IPS DF 6.9 (cell line): ENCODE results near the gene CLEC11A.

Experiments
- DNase-seq: peaks from one replicate; pipeline ENCODE4 v3.0.0-alpha.2; 2013; ENCODE audit warnings: low read depth, low spot score
- H3K27ac ChIP-seq: one replicate; pipeline ENCODE4 v1.5.1; 2013; ENCODE audit warnings: low read length, control low read depth
- H3K27me3 ChIP-seq: 2 replicates; pipeline ENCODE4 v1.6.1; 2013; ENCODE audit warnings: mild to moderate bottlenecking, low read length; ENCODE audit not compliant: control insufficient read depth, insufficient read depth
- H3K36me3 ChIP-seq: 2 replicates; pipeline ENCODE4 v1.6.1; 2013; ENCODE audit warnings: low read length; ENCODE audit not compliant: control insufficient read depth, insufficient read depth
- H3K4me1 ChIP-seq: 2 replicates; pipeline ENCODE4 v1.6.1; 2013; ENCODE audit warnings: low read length; ENCODE audit not compliant: control insufficient read depth, insufficient read depth
- H3K4me3 ChIP-seq: 2 replicates; pipeline ENCODE4 v1.5.1; 2013; ENCODE audit warnings: mild to moderate bottlenecking, low read length
- H3K9me3 ChIP-seq: 2 replicates; pipeline ENCODE4 v1.6.1; 2013; ENCODE audit warnings: low read length, inconsistent platforms; ENCODE audit not compliant: control insufficient read depth, insufficient read depth
- WGBS: extraction: QIAGEN DNeasy Blood & Tissue Kit; methylation state at CpG from one replicate; pipeline ENCODE4 v1.1.7; 2013; ENCODE audit warnings: mixed read lengths, missing lambda C conversion rate; ENCODE audit not compliant: insufficient read length, insufficient coverage; 5-methylcytosine and 5-hydroxymethylcytosine counted together

CLEC11A gene

GRCh38 chr19:50706387-50706786, 16.8 kb upstream of the CLEC11A start:
- no peaks in the 10 kb centered on the region for H3K4me1 ChIP-seq
- H3K27ac ChIP-seq = no peak overlapping the region
- H3K27me3 ChIP-seq = no peaks in the 10 kb centered on the region
- peaks cover 39% of the 10 kb centered on the region for H3K9me3 ChIP-seq
- H3K36me3 ChIP-seq = no peaks in the 10 kb centered on the region
- no CpG with 5 or more reads among the region's 5 CpGs for WGBS
- H3K4me3 ChIP-seq = no peak overlapping the region
- DNase-seq = no peak

GRCh38 chr19:50708179-50708879, 14.8 kb upstream of the CLEC11A start:
- DNase-seq = no peak
- H3K27me3 ChIP-seq = no peaks in the 10 kb centered on the region
- H3K27ac ChIP-seq = no peak overlapping the region
- H3K4me1 ChIP-seq = no peaks in the 10 kb centered on the region
- H3K4me3 ChIP-seq = no peak overlapping the region
- peaks cover 35% of the 10 kb centered on the region for H3K9me3 ChIP-seq
- no CpG with 5 or more reads among the region's 12 CpGs for WGBS
- no peaks in the 10 kb centered on the region for H3K36me3 ChIP-seq

GRCh38 chr19:50710094-50710493, 13.1 kb upstream of the CLEC11A start:
- DNase-seq = no peak
- Histone ChIP-seq H3K36me3 (no peaks in the 10 kb centered on the region), H3K9me3 (peaks cover 35% of the 10 kb centered on the region), H3K27ac (no peak overlapping the region), H3K4me3 (no peak overlapping the region), H3K4me1 (no peaks in the 10 kb centered on the region), H3K27me3 (no peaks in the 10 kb centered on the region)
- WGBS = no CpG with 5 or more reads among the region's 10 CpGs

- WGBS = no CpG with 5 or more reads among the region's 5 CpGs
- Histone ChIP-seq H3K4me3 (no peak overlapping the region), H3K27ac (no peak overlapping the region), H3K4me1 (no peaks in the 10 kb centered on the region), H3K36me3 (no peaks in the 10 kb centered on the region), H3K27me3 (no peaks in the 10 kb centered on the region), H3K9me3 (peaks cover 34% of the 10 kb centered on the region)
- DNase-seq = no peak
These were observed 12.6 kb upstream of the CLEC11A start for GRCh38 chr19:50710612-50711011.

- H3K27me3 ChIP-seq = no peaks in the 10 kb centered on the region
- no peak for DNase-seq
- no peaks in the 10 kb centered on the region for H3K4me1 ChIP-seq
- H3K36me3 ChIP-seq = no peaks in the 10 kb centered on the region
- no peak overlapping the region for H3K4me3 ChIP-seq
- H3K27ac ChIP-seq = no peak overlapping the region
- whole genome bisulfite sequencing = no CpG with 5 or more reads among the region's 11 CpGs
- peaks cover 39% of the 10 kb centered on the region for H3K9me3 ChIP-seq
These were observed 12.0 kb upstream of the CLEC11A start for GRCh38 chr19:50711196-50711595.

- no peaks in the 10 kb centered on the region for H3K36me3 ChIP-seq
- no peak for DNase-seq
- H3K27me3 ChIP-seq = no peaks in the 10 kb centered on the region
- H3K4me3 ChIP-seq = no peak overlapping the region
- H3K9me3 ChIP-seq = peaks cover 39% of the 10 kb centered on the region
- H3K4me1 ChIP-seq = no peaks in the 10 kb centered on the region
- whole genome bisulfite sequencing = no CpG with 5 or more reads among the region's 9 CpGs
- no peak overlapping the region for H3K27ac ChIP-seq
These were observed 11.4 kb upstream of the CLEC11A start for GRCh38 chr19:50711805-50712204.

- Histone ChIP-seq H3K36me3 (no peaks in the 10 kb centered on the region), H3K9me3 (peaks cover 37% of the 10 kb centered on the region), H3K27ac (no peak overlapping the region), H3K4me3 (no peak overlapping the region), H3K27me3 (no peaks in the 10 kb centered on the region), H3K4me1 (no peaks in the 10 kb centered on the region)
- WGBS = no CpG with 5 or more reads among the region's 6 CpGs
- DNase-seq = no peak
These were observed 10.3 kb upstream of the CLEC11A start for GRCh38 chr19:50712833-50713232.

GRCh38 chr19:50713556-50714236, 9.5 kb upstream of the CLEC11A start:
- Histone ChIP-seq H3K27ac (no peak overlapping the region), H3K9me3 (peaks cover 36% of the 10 kb centered on the region), H3K27me3 (no peaks in the 10 kb centered on the region), H3K4me1 (no peaks in the 10 kb centered on the region), H3K36me3 (no peaks in the 10 kb centered on the region), H3K4me3 (no peak overlapping the region)
- WGBS = no CpG with 5 or more reads among the region's 22 CpGs
- DNase-seq = no peak

GRCh38 chr19:50716178-50717025, 6.8 kb upstream of the CLEC11A start:
- Histone ChIP-seq H3K27me3 (no peaks in the 10 kb centered on the region), H3K9me3 (peaks cover 32% of the 10 kb centered on the region), H3K4me3 (no peak overlapping the region), H3K27ac (no peak overlapping the region), H3K36me3 (no peaks in the 10 kb centered on the region; the same call in 1 of the 2 replicates), H3K4me1 (no peaks in the 10 kb centered on the region)
- no peak for DNase-seq
- no CpG with 5 or more reads among the region's 39 CpGs for WGBS

- Histone ChIP-seq H3K9me3 (peaks cover 30% of the 10 kb centered on the region), H3K36me3 (no peaks in the 10 kb centered on the region; the same call in 1 of the 2 replicates), H3K4me1 (no peaks in the 10 kb centered on the region), H3K27ac (no peak overlapping the region), H3K4me3 (no peak overlapping the region), H3K27me3 (no peaks in the 10 kb centered on the region)
- WGBS = no CpG with 5 or more reads among the region's 23 CpGs
- DNase-seq = no peak
These were observed 6.0 kb upstream of the CLEC11A start for GRCh38 chr19:50717026-50717723.
